ENCODE results near the gene GRIA4. TPM values are rescaled to one million over a fixed set of nuclear protein-coding genes. Genes with fewer than 3 reads are reported as not detected.

GRIA4 gene
- polyA plus RNA-seq, 3 donors: not detected

DNA sequence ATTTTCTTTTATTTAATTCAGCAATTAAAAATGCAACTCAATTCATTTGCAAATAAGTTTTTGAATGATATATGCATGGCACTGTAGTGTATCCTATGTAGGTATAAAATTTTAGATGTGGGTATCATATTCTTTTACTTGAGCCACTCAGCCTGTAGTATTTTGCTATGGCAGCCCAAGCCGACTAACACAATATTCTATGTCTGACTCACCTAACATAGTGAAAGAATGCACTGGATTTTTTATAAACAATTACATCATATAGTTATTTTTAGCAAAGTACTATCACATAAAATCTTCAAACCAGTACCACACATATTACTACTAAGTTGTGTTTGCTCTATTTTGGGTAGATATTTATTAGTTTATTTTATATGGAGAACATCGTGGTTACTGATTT is 21.9 kb upstream of the GRIA4 start:
- no peak overlapping the region for H3K4me2 ChIP-seq (replicated peaks; ENCODE audit: extremely low read depth, low read length, poor library complexity, severe bottlenecking)
- intact Hi-C loops (cut with micrococcal nuclease): no loop called here
- no peak overlapping the region for H3K4me3 ChIP-seq (replicated peaks in 1 of 3; ENCODE audit: low read depth in 2 of 3, low read length in 3 of 3)

DNA sequence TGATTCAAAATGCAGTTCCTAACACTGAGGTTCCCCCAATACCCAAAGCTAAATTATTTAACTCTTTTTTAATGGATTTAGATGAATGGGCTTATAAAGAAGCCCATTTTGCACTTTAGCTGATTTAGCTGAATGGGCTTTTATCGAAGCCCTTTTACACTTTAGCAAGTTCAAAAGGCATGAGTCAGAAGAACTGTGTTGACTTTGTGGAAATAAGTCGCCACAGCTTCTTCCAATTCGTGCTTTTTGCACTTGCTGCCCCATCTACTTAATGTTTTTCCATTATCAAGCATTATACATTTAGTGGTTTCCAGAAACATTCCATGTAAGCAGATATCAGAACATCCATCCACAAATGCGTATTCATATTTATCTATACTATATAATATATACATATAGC is 20.5 kb upstream of the GRIA4 start:
- no peaks in the 10 kb centered on the region for H4K20me1 ChIP-seq (ENCODE audit: insufficient read depth, low read length)
- Mint-ChIP-seq H3K9me3 (peaks cover 0 to 4% (median 2%) of the 10 kb centered on the region in 7 donors), H3K27me3 (ENCODE audit: low read depth in 3 of 3) (peaks cover 0 to 5% (median 0%) of the 10 kb centered on the region in 3 donors), H3K4me1 (no peaks in the 10 kb centered on the region), H3K4me3 (no peak overlapping the region), H3K36me3 (no peaks in the 10 kb centered on the region), H3K27ac (no peak overlapping the region)
- H3K4me1 ChIP-seq (ENCODE audit: control insufficient read depth in 1 of 2, insufficient read depth in 2 of 2, low read length in 2 of 2): no peaks in the 10 kb centered on the region
- H2AFZ ChIP-seq (ENCODE audit: insufficient read depth, low read depth, low read length, poor library complexity, severe bottlenecking): no peak overlapping the region
- no peaks in the 10 kb centered on the region for H3K79me2 ChIP-seq (ENCODE audit: insufficient read depth, low read length)
- H3K27me3 ChIP-seq (ENCODE audit: control insufficient read depth in 2 of 2, insufficient read depth in 2 of 2, low read length in 2 of 2): no peaks in the 10 kb centered on the region
- TF ChIP-seq, protein P1, sequence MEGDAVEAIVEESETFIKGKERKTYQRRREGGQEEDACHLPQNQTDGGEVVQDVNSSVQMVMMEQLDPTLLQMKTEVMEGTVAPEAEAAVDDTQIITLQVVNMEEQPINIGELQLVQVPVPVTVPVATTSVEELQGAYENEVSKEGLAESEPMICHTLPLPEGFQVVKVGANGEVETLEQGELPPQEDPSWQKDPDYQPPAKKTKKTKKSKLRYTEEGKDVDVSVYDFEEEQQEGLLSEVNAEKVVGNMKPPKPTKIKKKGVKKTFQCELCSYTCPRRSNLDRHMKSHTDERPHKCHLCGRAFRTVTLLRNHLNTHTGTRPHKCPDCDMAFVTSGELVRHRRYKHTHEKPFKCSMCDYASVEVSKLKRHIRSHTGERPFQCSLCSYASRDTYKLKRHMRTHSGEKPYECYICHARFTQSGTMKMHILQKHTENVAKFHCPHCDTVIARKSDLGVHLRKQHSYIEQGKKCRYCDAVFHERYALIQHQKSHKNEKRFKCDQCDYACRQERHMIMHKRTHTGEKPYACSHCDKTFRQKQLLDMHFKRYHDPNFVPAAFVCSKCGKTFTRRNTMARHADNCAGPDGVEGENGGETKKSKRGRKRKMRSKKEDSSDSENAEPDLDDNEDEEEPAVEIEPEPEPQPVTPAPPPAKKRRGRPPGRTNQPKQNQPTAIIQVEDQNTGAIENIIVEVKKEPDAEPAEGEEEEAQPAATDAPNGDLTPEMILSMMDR (IDR thresholded peaks at IDR 0.05): no peak
- no peak overlapping the region for H3K4me3 ChIP-seq (replicated peaks in 1 of 3; ENCODE audit: low read depth in 2 of 3, low read length in 3 of 3)
- no peak for DNase-seq
- intact Hi-C loops (cut with micrococcal nuclease): no loop called here
- no peak overlapping the region for H3K27ac ChIP-seq (ENCODE audit: low read depth in 1 of 2, low read length in 2 of 2)
- no peak overlapping the region for H3K4me2 ChIP-seq (replicated peaks; ENCODE audit: extremely low read depth, low read length, poor library complexity, severe bottlenecking)
- no peaks in the 10 kb centered on the region for H3K36me3 ChIP-seq (replicated peaks in 1 of 2; ENCODE audit: control insufficient read depth in 1 of 2, insufficient read depth in 2 of 2, low read length in 2 of 2)
- no peaks in the 10 kb centered on the region for H3K9me3 ChIP-seq (replicated peaks in 1 of 2; ENCODE audit: control insufficient read depth in 1 of 2, insufficient read depth in 1 of 2, low read length in 2 of 2)
- H3K9ac ChIP-seq (ENCODE audit: insufficient read depth, low read length, poor library complexity, severe bottlenecking): no peak overlapping the region
- WGBS (ENCODE audit: insufficient coverage): no CpG with 5 or more reads among the region's 4 CpGs

More for the DNA sequence above, 21.9 kb upstream of the GRIA4 start:
- Histone ChIP-seq H3K9me3 (replicated peaks in 1 of 2; ENCODE audit: control insufficient read depth in 1 of 2, insufficient read depth in 1 of 2, low read length in 2 of 2) (no peaks in the 10 kb centered on the region), H3K4me1 (ENCODE audit: control insufficient read depth in 1 of 2, insufficient read depth in 2 of 2, low read length in 2 of 2) (no peaks in the 10 kb centered on the region), H3K27me3 (ENCODE audit: control insufficient read depth in 2 of 2, insufficient read depth in 2 of 2, low read length in 2 of 2) (no peaks in the 10 kb centered on the region), H2AFZ (ENCODE audit: insufficient read depth, low read depth, low read length, poor library complexity, severe bottlenecking) (no peak overlapping the region), H3K9ac (ENCODE audit: insufficient read depth, low read length, poor library complexity, severe bottlenecking) (no peak overlapping the region), H3K79me2 (ENCODE audit: insufficient read depth, low read length) (no peaks in the 10 kb centered on the region), H3K36me3 (replicated peaks in 1 of 2; ENCODE audit: control insufficient read depth in 1 of 2, insufficient read depth in 2 of 2, low read length in 2 of 2) (no peaks in the 10 kb centered on the region), H4K20me1 (ENCODE audit: insufficient read depth, low read length) (no peaks in the 10 kb centered on the region), H3K27ac (ENCODE audit: low read depth in 1 of 2, low read length in 2 of 2) (no peak overlapping the region)
- Mint-ChIP-seq H3K4me1 (no peaks in the 10 kb centered on the region), H3K9me3 (peaks cover 0 to 7% (median 2%) of the 10 kb centered on the region in 7 donors), H3K36me3 (no peaks in the 10 kb centered on the region), H3K4me3 (no peak overlapping the region), H3K27ac (no peak overlapping the region), H3K27me3 (ENCODE audit: low read depth in 3 of 3) (peaks cover 0 to 5% (median 0%) of the 10 kb centered on the region in 3 donors)
- whole genome bisulfite sequencing (ENCODE audit: insufficient coverage): no CpG with 5 or more reads among the region's 2 CpGs
- no peak for DNase-seq
- TF ChIP-seq, protein P1 (IDR thresholded peaks at IDR 0.05): no peak
